Memory B cell (primary cell): ENCODE measurements around the gene POLN.

Experiments
- ATAC-seq: fragments of 150-1000 bp; cut with Tn5 transposase; 2 replicates; pipeline ENCODE4 v1.10.0; 2021; ENCODE audit warnings: low read depth, mild to moderate bottlenecking, moderate library complexity
- DNase-seq, 2 donors: peaks; one replicate each; pipeline ENCODE4 v3.0.0; 2022; ENCODE audit warnings: low spot score in 2 of 2
- H3K27ac Mint-ChIP-seq: one replicate; pipeline ENCODE4 v1.8.0; 2022; ENCODE audit warnings: mild to moderate bottlenecking, moderate library complexity, mixed read lengths
- H3K27me3 Mint-ChIP-seq: one replicate; pipeline ENCODE4 v1.8.0; 2022; ENCODE audit warnings: mixed read lengths
- H3K36me3 Mint-ChIP-seq: one replicate; pipeline ENCODE4 v1.8.0; 2022; ENCODE audit warnings: mild to moderate bottlenecking, mixed read lengths
- H3K4me1 Mint-ChIP-seq: one replicate; pipeline ENCODE4 v1.8.0; 2022; ENCODE audit warnings: mixed read lengths
- H3K4me3 Mint-ChIP-seq: one replicate; pipeline ENCODE4 v1.8.0; 2022; ENCODE audit warnings: mild to moderate bottlenecking, moderate library complexity, mixed read lengths
- H3K9me3 Mint-ChIP-seq: one replicate; pipeline ENCODE4 v1.8.0; 2022; ENCODE audit warnings: mixed read lengths

Gene POLN

DNA sequence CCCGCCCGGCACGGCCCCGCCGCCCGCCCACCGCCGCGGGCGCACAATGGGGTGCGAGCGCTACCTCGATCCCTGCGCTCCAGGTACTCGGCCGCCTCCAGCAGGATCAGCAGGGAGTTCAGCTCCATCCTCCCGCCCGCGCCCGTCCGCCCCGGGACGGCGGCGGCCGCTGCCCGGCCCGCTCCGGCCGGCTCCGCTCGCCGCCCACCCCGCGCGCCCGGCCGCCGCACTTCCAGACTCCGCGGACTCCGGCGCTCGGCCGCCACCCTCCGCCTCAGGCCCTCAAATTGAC lies 19.9 kb upstream of the POLN start, which contains the start of gene MXD4:
Gene MXD4 (minus strand): TSS at position 257 of the 292 bp plus-strand sequence. CDS start 129 bp downstream, at position 128.
- Mint-ChIP-seq H3K4me3 (peak within 1 kb of the TSS; percentile 85), H3K27me3 (no peaks in the 10 kb centered on the region), H3K4me1 (peaks cover 11% of the 10 kb centered on the region), H3K27ac (peak within 1 kb of the TSS; percentile 87), H3K36me3 (no peaks in the 10 kb centered on the region), H3K9me3 (no peaks in the 10 kb centered on the region)
- no peak for DNase-seq
- ATAC-seq = peak; percentile 0

GRCh38 chr4:2261110-2261852 lies 19.4 kb upstream of the POLN start:
- Mint-ChIP-seq H3K27ac (peak overlapping the region; percentile 87), H3K4me1 (peaks cover 12% of the 10 kb centered on the region)

GRCh38 chr4:2260344-2261109 lies 18.6 kb upstream of the POLN start:
- H3K27me3 Mint-ChIP-seq = no peaks in the 10 kb centered on the region
- H3K4me3 Mint-ChIP-seq = peak overlapping the region; percentile 78
- no peaks in the 10 kb centered on the region for H3K36me3 Mint-ChIP-seq
- ATAC-seq (no peak), DNase-seq (no peak)
- H3K4me1 Mint-ChIP-seq = peaks cover 12% of the 10 kb centered on the region
- peak overlapping the region; percentile 28 for H3K27ac Mint-ChIP-seq
- H3K9me3 Mint-ChIP-seq = no peaks in the 10 kb centered on the region

More at GRCh38 chr4:2261110-2261852, 19.4 kb upstream of the POLN start:
- no peaks in the 10 kb centered on the region for H3K36me3 Mint-ChIP-seq
- H3K4me3 Mint-ChIP-seq = peak overlapping the region; percentile 85
- no peaks in the 10 kb centered on the region for H3K9me3 Mint-ChIP-seq
- H3K27me3 Mint-ChIP-seq = no peaks in the 10 kb centered on the region
- ATAC-seq = peak; percentile 19
- peak; percentile 43 to 62 for DNase-seq

GRCh38 chr4:2259541-2260343 lies 17.8 kb upstream of the POLN start:
- H3K4me3 Mint-ChIP-seq = peak overlapping the region; percentile 46
- H3K27me3 Mint-ChIP-seq = no peaks in the 10 kb centered on the region
- no peaks in the 10 kb centered on the region for H3K9me3 Mint-ChIP-seq
- H3K36me3 Mint-ChIP-seq = no peaks in the 10 kb centered on the region
- ATAC-seq (no peak), DNase-seq (no peak)
- peaks cover 12% of the 10 kb centered on the region for H3K4me1 Mint-ChIP-seq
- no peak overlapping the region for H3K27ac Mint-ChIP-seq

- no peaks in the 10 kb centered on the region for H3K27me3 Mint-ChIP-seq
Measured at GRCh38 chr4:2259036-2259540, 17.2 kb upstream of the POLN start.

GRCh38 chr4:2258091-2259035 lies 16.4 kb upstream of the POLN start:
- H3K36me3 Mint-ChIP-seq = peaks cover 7% of the 10 kb centered on the region
- peaks cover 11% of the 10 kb centered on the region for H3K4me1 Mint-ChIP-seq
- H3K9me3 Mint-ChIP-seq = no peaks in the 10 kb centered on the region
- no peaks in the 10 kb centered on the region for H3K27me3 Mint-ChIP-seq
- H3K4me3 Mint-ChIP-seq = no peak overlapping the region
- no peak for DNase-seq
- ATAC-seq = no peak
- H3K27ac Mint-ChIP-seq = no peak overlapping the region

More at GRCh38 chr4:2259036-2259540, 17.2 kb upstream of the POLN start:
- no peak for ATAC-seq
- no peaks in the 10 kb centered on the region for H3K9me3 Mint-ChIP-seq
- no peak overlapping the region for H3K4me3 Mint-ChIP-seq
- no peak for DNase-seq
- peaks cover 12% of the 10 kb centered on the region for H3K4me1 Mint-ChIP-seq
- no peak overlapping the region for H3K27ac Mint-ChIP-seq
- peaks cover 5% of the 10 kb centered on the region for H3K36me3 Mint-ChIP-seq

DNA sequence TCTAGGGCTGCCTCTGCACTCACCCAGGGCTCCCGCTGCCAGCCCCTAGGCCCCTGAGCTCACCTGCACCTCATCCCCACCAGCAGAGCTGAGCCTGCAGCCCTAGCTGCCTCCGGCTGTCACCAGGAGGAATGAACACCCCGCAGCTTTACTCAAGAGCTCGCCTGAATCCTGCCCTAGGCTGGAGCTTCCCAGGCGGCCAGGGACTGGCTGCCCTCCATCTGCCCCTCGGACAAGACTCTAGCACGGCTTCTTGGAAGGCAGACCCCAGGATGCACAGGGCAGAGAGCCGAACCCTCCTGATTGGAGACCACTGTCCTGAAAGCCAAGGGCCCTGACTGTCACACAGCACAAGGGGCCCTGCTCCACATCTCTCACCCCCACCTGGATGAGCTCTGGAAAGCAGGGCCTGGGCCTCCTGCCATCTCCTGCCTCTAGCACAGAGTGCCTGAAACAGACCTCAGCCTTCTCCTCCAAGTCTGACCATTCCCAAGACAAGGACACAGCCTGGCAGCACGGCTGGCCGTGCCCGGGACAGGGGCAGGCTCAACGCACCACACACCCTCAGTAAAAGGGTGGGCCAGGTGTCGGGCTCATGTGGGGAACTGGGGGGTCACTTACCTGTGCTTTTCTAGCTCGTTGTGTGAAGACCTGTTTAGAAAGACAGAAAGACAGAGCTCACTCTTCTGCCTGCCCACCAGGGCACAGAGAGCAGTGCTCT lies 15.6 kb upstream of the POLN start:
- Mint-ChIP-seq H3K36me3 (peaks cover 7% of the 10 kb centered on the region), H3K27me3 (no peaks in the 10 kb centered on the region), H3K27ac (peak overlapping the region; percentile 77), H3K4me3 (no peak overlapping the region), H3K9me3 (no peaks in the 10 kb centered on the region), H3K4me1 (peaks cover 11% of the 10 kb centered on the region)
- DNase-seq = peak in 1 of 2 donors; percentile 7
- ATAC-seq = no peak

- no peaks in the 10 kb centered on the region for H3K27me3 Mint-ChIP-seq
- DNase-seq (no peak), ATAC-seq (no peak)
- peaks cover 11% of the 10 kb centered on the region for H3K36me3 Mint-ChIP-seq
- peak overlapping the region; percentile 7 for H3K4me3 Mint-ChIP-seq
- H3K27ac Mint-ChIP-seq = peak overlapping the region; percentile 77
- H3K4me1 Mint-ChIP-seq = peaks cover 11% of the 10 kb centered on the region
- no peaks in the 10 kb centered on the region for H3K9me3 Mint-ChIP-seq
Measured at GRCh38 chr4:2256781-2257191, 14.9 kb upstream of the POLN start.

DNA sequence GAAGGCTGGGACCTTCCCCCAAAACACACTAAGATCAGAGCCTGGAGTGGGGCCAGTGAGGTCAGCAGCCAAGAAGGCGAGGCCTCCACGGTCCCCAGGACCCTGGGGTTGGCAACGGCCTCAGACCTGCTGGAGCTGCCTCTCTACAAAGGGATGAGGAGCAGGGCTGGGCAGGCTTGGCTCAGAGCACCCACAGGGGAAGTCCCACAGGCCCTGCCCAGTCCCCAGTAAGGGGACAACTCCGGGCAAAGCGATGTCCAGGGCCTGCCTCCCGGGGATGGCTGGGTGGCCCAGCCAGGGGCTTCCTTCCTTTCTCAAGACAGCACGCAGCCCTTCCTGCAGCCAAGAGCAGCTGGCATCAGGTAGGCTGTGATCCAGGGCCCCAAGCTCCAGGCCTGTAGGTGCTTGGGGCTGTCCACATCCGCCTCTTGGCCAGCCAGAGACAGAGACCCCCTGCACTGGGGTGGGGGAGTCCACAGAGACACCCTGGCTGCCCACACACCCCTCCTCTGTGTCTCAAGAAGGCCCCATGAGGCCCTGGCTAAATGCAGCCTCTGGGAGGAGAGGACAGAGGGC lies 14.3 kb upstream of the POLN start:
- DNase-seq = peak in 1 of 2 donors; percentile 9

GRCh38 chr4:2255501-2256155 lies 13.7 kb upstream of the POLN start:
- ATAC-seq (no peak), DNase-seq (peak in 1 of 2 donors; percentile 5)
- no peak overlapping the region for H3K27ac Mint-ChIP-seq
- peaks cover 11% of the 10 kb centered on the region for H3K4me1 Mint-ChIP-seq
- no peaks in the 10 kb centered on the region for H3K9me3 Mint-ChIP-seq
- no peaks in the 10 kb centered on the region for H3K27me3 Mint-ChIP-seq
- H3K4me3 Mint-ChIP-seq = no peak overlapping the region
- peaks cover 11% of the 10 kb centered on the region for H3K36me3 Mint-ChIP-seq

More for the DNA sequence above, 14.3 kb upstream of the POLN start:
- Mint-ChIP-seq H3K36me3 (peaks cover 11% of the 10 kb centered on the region), H3K9me3 (no peaks in the 10 kb centered on the region), H3K4me3 (no peak overlapping the region), H3K27ac (no peak overlapping the region), H3K27me3 (no peaks in the 10 kb centered on the region), H3K4me1 (peaks cover 11% of the 10 kb centered on the region)
- ATAC-seq = no peak

DNA sequence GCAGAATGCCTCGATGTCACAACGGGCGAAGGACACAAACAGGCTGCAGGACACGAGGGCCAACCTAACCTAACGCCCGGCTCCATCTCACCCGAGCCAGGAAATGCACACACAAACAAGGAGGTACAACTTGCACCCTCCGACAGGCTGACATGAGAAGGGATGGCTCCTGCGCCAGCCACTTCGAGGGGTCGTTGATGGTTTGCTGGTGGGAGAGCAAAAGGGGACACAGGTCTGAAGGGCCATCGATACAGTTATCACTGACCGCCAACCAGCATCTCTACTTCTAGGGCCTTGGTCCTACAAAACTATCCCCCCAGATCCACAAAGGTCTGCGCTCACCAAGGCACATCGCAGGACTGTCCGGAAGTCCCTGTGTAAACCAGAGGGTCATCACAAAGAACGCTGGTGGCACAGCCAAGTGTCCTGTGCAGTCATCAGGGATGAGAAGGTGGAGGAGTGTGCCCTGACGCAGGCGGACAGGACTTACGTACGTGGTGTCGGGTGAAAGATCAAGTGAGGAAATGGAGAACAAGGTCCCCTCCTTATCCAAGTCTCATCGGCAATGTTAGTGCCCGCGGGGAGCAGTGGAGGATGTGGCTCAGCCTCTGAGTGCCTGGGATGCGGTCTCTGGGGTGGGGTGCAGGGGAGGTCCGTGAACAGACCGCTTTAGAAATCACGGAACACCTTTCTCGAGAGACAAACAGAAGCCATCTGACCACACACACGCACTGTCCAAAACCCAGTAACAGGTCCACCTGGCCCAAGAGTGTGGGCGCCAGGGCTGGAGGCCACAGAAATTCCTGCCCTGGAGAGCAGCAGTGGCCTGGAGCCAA lies 13.0 kb upstream of the POLN start:
- no peak for ATAC-seq
- DNase-seq = peak in 1 of 2 donors; percentile 7
- H3K27me3 Mint-ChIP-seq = no peaks in the 10 kb centered on the region
- H3K27ac Mint-ChIP-seq = no peak overlapping the region
- peaks cover 11% of the 10 kb centered on the region for H3K4me1 Mint-ChIP-seq
- peaks cover 13% of the 10 kb centered on the region for H3K36me3 Mint-ChIP-seq
- H3K4me3 Mint-ChIP-seq = no peak overlapping the region
- H3K9me3 Mint-ChIP-seq = no peaks in the 10 kb centered on the region
